Left lung (tissue), 10 donors: ENCODE measurements around the gene CNTN5. TPM values are rescaled to one million over a fixed set of nuclear protein-coding genes. Genes with fewer than 3 reads are reported as not detected.

Experiments
- ATAC-seq: fragments of 200-7000 bp; cut with Tn5 transposase; one replicate; pipeline ENCODE4 v1.9.1; 2020; ENCODE audit warnings: moderate library complexity
- DNase-seq, 4 donors: peaks; one replicate each; pipeline ENCODE4 v3.0.0-alpha.2; 2013 to 2020
- H3K27ac ChIP-seq, 2 donors: fragments of 200-600 bp; sonication (generic) in 1 of 2; one replicate each; pipeline versions ENCODE4 v1.5.0 to v1.8.0; 2020 to 2021
- H3K27me3 ChIP-seq, 2 donors: fragments of 200-600 bp; sonication (generic) in 1 of 2; one replicate each; pipeline versions ENCODE4 v1.5.0 to v1.8.0; 2020 to 2021
- H3K36me3 ChIP-seq, 2 donors: fragments of 200-600 bp; sonication (generic) in 1 of 2; one replicate each; pipeline versions ENCODE4 v1.5.0 to v1.8.0; 2020 to 2021
- H3K4me1 ChIP-seq, 2 donors: fragments of 200-600 bp; one replicate each; pipeline ENCODE4 v1.8.0; 2021
- H3K4me3 ChIP-seq, 2 donors: fragments of 200-600 bp; sonication (generic) in 1 of 2; one replicate each; pipeline versions ENCODE4 v1.5.0 to v1.8.0; 2020 to 2021; ENCODE audit warnings: mild to moderate bottlenecking in 1 of 2
- H3K9me3 ChIP-seq, 2 donors: fragments of 200-600 bp; sonication (generic) in 1 of 2; one replicate each; pipeline versions ENCODE4 v1.5.0 to v1.8.0; 2020 to 2021
- CTCF ChIP-seq, 2 donors: fragments of 200-600 bp; sonication (generic) in 1 of 2; IDR thresholded peaks; one replicate each; pipeline versions ENCODE4 v1.5.0 to v1.8.0; 2021; ENCODE audit warnings: antibody characterized with exemption in 2 of 2
- intact Hi-C, 2 donors: fragments of 100-400 bp; cut with DNase I; formaldehyde crosslinking; loops; one replicate each; pipeline versions ENCODE4 v1.11.2 to v1.14.2; 2022
- polyA plus RNA-seq, 6 donors: library from polyadenylated mRNA; unstranded; fragments of 120-200 nt; gene quantifications; one replicate each; pipeline ENCODE4 v1.2.1, GENCODE V29; 2013; ENCODE audit not compliant: insufficient read length in 6 of 6
- total RNA-seq, 2 donors: library from RNA; stranded (reverse); fragmentation: NEBNext Ultra II Directional; extraction: Animal tissue kit (Norgen Biotek cat#: 25700); gene quantifications; one replicate each; pipeline ENCODE4 v1.2.1, GENCODE V29; 2021
- donor health status: DM: no; HTN: yes; CAD: no.
- donor health status: DM: no; HTN: no; CAD: no.

CNTN5 gene
- total and polyA plus RNA-seq, 8 donors, result 0.08 to 0.34 (median 0.24) TPM; not detected in 1

GRCh38 chr11:99706848-99707247 is 686.1 kb downstream of the CNTN5 start:
- Histone ChIP-seq H3K36me3 (no peaks in the 10 kb centered on the region), H3K4me3 (no peak overlapping the region), H3K4me1 (no peaks in the 10 kb centered on the region), H3K27ac (no peak overlapping the region), H3K9me3 (no peaks in the 10 kb centered on the region), H3K27me3 (no peaks in the 10 kb centered on the region)
- DNase-seq, result no peak
- no peak for TF ChIP-seq CTCF (IDR thresholded peaks at IDR 0.05)
- intact Hi-C loops, result no loop called here
- ATAC-seq, result no peak

GRCh38 chr11:99708928-99709672 is 688.4 kb downstream of the CNTN5 start:
- no peak for ATAC-seq
- TF ChIP-seq CTCF (IDR thresholded peaks at IDR 0.05), result no peak
- no peak for DNase-seq
- Histone ChIP-seq H3K9me3 (peaks cover 0 to 7% of the 10 kb centered on the region in 2 donors), H3K4me3 (no peak overlapping the region), H3K27ac (no peak overlapping the region), H3K36me3 (no peaks in the 10 kb centered on the region), H3K27me3 (no peaks in the 10 kb centered on the region), H3K4me1 (no peaks in the 10 kb centered on the region)
- intact Hi-C loops, result no loop called here

GRCh38 chr11:99716302-99716701 is 695.6 kb downstream of the CNTN5 start:
- no peak for DNase-seq
- H3K9me3 ChIP-seq, result peaks cover 0 to 9% of the 10 kb centered on the region in 2 donors
- no peak for ATAC-seq
- TF ChIP-seq CTCF (IDR thresholded peaks at IDR 0.05), result no peak
- no peaks in the 10 kb centered on the region for H3K27me3 ChIP-seq
- no peak overlapping the region for H3K27ac ChIP-seq
- H3K4me1 ChIP-seq, result no peaks in the 10 kb centered on the region
- intact Hi-C loops, result no loop called here
- no peak overlapping the region for H3K4me3 ChIP-seq
- no peaks in the 10 kb centered on the region for H3K36me3 ChIP-seq

GRCh38 chr11:99718291-99718690 is 697.5 kb downstream of the CNTN5 start:
- DNase-seq (no peak), ATAC-seq (no peak)
- Histone ChIP-seq H3K36me3 (no peaks in the 10 kb centered on the region), H3K4me3 (no peak overlapping the region), H3K4me1 (no peaks in the 10 kb centered on the region), H3K27me3 (no peaks in the 10 kb centered on the region), H3K9me3 (peaks cover 0 to 3% of the 10 kb centered on the region in 2 donors), H3K27ac (no peak overlapping the region)
- TF ChIP-seq CTCF (IDR thresholded peaks at IDR 0.05), result no peak
- intact Hi-C loops, result no loop called here

DNA sequence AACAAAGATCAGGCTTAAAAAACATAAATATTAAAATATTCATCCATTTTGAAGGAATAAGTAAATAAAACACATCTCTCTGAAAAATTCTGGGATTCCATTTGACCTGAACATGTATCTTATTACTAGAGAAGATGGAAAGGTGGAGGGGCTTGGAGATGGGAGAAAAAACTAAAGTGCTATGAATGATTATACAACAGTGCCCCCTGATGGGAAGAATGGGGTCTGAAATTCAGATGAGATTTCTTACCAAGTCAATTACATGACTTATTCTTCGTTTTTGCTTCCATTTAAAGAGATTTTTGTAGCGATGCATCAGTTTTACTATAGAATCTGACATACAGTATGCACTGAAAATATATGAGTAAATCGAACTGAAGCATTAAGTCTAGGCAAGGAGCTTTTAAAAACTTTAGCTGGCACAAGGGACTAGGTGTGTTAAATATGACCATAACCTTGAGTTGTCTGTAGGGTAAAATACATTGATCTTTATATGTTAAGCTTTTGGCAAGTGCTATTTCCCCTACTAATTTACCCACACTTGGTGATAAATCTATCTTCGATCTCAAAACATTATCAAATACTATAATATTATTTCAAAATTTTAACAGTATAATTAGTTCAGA is 718.8 kb downstream of the CNTN5 start:
- Histone ChIP-seq H3K4me1 (no peaks in the 10 kb centered on the region), H3K9me3 (no peaks in the 10 kb centered on the region), H3K27ac (no peak overlapping the region), H3K4me3 (no peak overlapping the region), H3K36me3 (no peaks in the 10 kb centered on the region), H3K27me3 (no peaks in the 10 kb centered on the region)
- DNase-seq, result peak in 1 of 4 donors; percentile 30
- peak in 1 of 2 donors; percentile 55 for TF ChIP-seq CTCF (IDR thresholded peaks at IDR 0.05)
- intact Hi-C loops, result no loop called here
- ATAC-seq, result peak; percentile 37
